IPS-11a (cell line): Measurements from ENCODE around the gene ZC3H10.

Experiments
- H3K4me3 ChIP-seq: one replicate; pipeline ENCODE4 v1.5.1; 2013; ENCODE audit warnings: low read depth, low read length, control low read depth

The ZC3H10 gene

DNA sequence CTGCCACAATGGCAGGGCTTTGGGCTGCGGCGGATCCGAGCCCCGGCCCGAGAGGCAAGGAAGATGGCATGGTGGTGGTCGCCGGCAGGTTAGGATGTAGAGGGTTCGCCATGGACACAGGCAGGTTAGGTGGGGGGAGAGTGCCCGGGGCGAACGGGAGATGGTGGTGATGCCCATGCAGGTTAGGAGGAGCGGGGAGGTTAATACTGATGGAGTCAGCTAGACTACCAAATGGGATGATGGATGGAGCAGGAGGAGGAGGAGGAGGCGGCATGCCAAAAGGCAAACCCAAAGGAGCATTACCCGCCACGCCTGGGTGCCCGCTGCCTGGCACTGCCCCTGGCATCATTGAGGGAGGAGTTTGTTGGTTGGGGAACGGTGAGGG lies 46.3 kb downstream of the ZC3H10 start:
- no peak overlapping the region for H3K4me3 ChIP-seq

DNA sequence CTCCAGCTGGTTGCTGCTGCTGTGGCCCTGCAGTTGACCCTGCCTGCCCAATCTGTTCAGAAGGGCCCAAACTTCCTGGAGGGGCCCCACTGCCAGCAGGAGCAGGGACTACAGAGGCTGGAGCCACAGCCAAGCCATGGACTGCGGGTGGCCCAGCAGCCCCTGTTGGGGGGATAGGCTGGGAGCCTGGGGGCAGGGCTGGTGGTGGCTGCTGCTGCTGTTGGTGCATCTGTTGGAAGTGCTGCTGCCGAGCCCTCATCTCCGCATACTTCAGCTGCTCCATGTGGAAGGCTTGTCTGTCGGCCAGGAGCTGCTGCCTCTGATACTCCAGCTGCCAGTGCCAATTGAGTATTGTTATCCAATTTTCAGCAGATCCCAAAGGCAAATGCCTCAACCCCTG lies 47.3 kb downstream of the ZC3H10 start:
- H3K4me3 ChIP-seq, result no peak overlapping the region

DNA sequence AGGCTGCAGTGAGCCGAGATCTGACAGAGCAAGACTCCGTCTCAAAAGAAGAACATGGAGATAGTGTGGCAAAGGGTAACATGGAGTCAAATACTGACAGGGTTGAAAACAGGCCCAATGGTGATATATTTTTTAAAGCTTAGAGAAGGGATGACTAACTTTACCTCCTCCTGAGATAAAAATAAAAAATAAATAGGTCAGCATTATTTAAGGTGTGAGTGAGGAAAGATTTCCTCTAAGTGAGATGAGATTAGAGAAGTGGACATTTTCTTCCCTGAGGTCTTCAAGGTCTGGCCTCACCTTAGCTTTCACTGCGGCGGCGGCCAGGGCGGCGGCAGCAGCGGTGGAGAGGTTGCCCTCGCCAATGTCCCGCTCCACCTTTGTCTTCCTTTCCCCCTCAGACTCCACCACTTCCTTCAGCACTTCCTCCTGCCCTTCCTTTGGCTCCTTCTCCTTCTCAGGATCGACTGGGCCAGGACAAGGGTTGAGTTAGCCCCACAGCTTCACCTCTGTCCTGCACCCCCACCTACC lies 51.2 kb downstream of the ZC3H10 start:
- H3K4me3 ChIP-seq, result no peak overlapping the region

DNA sequence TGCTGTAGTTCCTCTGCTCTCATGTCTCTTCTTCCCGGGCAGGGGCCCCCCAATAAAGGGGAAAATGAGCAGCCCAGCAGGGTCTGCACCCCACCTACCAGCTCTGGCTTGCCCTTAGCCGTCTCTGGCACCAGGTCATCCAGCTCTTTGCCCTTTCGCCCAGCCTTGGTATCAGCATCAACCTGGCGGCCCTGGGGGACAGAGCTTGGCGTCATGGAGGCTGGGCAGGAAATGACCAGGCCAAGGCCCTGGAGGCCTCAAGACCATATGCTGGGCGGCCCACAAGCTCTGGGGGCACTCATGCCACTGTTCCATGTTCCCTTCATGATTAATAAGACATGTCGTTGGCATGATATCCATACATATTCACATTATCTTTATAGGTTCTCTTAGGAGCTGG lies 54.8 kb downstream of the ZC3H10 start:
- no peak overlapping the region for H3K4me3 ChIP-seq
